HG03064 (cell line): ENCODE data around the gene HLA-DRB1.
"Not testable (repeated sequence)": the region's sequence is repeated elsewhere in the genome, so short reads cannot be mapped to it uniquely, and the experiment has no call there.

Experiments
- ATAC-seq: cut with Tn5 transposase; IDR thresholded peaks from one replicate; pipeline ENCODE4 v1.9.1; 2021; ENCODE audit warnings: low read depth; ENCODE audit not compliant: unreplicated experiment

The HLA-DRB1 gene

DNA sequence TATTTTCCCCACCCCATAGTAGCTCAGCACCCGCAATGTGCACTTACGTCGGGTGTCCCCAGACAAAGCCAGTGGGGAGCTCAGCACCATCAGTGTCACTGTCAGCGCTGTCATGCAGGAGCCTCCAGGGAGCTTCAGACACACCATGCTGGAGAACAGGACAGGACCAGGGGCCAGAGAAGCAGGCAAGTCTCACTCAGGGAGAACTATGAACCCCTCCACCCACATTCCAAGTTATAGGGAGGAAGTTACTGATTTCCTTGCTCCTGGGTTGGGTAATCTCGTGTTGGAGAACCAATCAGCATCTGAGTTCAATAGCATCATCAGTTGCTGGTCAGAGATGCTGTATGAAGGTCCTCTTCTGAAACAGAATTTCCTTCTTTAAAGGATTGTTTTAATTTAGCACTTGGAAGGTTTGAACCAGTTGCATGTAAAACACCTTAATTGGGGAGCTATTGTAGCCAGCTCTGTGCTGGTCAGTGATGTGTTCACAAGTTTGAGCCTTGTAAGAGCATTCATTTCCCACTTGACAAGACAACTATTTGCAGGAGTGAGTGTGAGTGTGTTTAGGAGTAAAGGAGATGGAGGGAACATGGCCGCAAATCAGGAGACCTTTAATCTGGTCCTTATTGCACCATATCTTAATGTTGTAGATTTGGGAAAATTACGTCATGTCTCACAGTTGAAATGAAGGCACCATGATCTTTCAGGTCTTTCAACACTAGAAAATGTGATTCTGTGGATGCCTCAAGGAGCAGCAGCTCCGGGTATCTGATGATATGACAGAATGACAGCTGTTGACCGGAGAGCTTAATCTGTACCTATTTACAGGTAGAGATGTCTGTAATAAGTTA lies at the start of gene HLA-DRB1:
TSS of gene HLA-DRB1 (minus strand) at position 253 of the 854 bp plus-strand sequence. CDS start at position 147, 106 bp downstream.
- ATAC-seq, result peak; percentile 89

DNA sequence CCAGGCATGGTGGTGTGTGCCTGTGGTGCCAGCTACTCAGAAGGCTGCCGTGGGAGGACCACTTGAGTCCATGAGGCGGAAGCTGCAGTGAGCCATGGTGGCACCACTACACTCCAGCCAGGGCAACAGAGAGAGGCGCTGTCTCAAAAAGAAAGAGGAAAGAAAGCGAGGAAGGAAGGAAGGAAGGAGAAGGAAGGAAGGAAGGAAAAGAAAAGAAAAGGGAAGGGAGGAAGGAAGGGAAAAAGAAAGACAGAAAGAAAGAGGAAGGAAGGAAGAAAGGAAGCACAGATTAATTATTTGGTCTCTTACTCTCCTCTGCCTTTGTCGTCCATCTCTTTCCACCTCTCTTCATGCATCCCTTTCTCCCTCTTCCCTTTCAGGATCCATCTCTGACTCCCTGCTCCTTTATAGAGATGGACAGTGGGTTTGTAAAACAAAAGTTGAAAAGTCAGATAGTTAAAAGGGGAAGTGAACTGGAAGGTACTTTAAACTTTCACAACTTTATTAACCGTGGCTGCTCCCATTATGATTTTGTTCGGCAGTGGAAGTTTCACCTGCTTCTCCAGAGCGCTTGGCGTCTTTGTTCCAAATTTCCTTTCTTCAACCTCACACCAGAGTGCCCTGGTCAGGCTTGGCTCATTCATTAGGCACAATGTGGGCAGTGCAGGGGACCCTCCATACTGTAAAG lies 49.0 kb upstream of the HLA-DRB1 start:
- ATAC-seq, result no peak

DNA sequence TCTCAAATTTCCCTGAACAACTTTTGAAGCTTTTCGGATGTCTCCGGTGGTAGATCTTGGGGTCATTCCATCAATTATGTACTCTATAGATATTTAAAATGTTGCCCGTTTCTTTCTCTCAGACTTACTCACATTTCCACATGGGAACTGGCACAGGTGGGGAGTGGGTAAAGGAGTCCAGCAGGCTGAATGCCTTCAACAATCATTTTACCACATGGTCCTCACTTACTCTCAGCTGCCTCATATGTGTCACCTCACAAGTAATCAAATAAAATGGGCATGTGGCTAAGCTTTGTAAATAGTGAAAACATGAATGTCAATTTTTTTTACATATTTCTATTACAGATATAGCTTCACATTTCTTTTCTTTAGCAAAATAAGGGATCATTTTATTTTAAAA lies 48.2 kb upstream of the HLA-DRB1 start:
- no peak for ATAC-seq

DNA sequence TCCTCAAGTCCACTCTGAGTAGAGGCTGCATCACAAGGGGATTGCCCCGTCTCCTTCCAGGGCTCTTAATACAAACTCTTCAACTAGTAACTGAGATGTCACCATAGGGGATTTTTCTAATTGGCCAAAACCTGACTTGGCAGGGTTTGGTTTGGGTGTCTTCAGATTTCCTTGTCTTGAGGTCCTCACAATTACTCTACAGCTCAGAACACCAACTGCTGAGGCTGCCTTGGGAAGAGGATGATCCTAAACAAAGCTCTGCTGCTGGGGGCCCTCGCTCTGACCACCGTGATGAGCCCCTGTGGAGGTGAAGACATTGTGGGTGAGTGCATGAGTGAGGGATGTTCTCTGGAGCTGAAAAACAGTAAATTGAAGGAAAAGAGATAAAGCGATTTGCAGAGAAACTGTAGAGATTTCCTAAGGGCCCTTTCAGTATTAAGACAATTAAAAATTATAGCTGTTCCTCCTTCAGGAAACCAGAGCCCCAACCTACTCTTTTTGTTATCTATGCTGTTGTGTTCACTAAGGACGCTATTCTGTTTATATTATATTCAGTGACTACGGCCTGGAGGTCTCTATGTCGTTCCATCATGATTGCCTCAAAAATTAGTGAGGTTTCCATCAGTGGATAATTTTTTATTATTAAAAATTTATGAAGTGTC lies 47.7 kb upstream of the HLA-DRB1 start, which contains the start of gene HLA-DQA1:
TSS of gene HLA-DQA1 (plus strand) at position 188 of the 662 bp plus-strand sequence. CDS start at position 241, 53 bp downstream.
- ATAC-seq, result no peak

DNA sequence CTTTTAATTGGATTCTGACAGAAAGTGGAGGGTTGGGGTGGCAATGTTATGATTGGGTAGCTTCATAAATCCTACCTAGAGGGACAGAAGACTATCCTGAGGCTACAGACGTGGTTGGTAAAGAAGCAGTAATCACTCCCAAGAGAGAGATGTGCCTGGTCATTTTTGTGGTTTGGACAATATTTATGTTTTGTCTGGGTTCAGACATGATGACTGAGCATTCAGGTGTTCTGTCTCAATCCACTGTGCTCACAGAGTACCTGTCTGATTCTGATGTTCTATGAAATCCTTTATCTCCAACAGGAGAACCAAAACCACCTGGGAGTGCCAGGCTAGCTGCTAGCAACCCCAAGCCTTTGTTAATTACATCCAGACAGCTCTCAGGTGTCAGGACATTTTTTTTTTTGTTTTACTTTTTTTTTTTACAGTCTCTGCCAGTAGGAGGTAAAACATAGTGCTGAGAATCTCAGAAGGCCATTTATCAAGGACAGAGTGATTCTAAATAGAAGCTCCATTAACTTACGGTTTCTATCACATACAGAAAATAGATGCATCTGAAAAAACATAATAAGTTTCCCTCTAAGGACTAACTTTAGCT lies 46.0 kb upstream of the HLA-DRB1 start:
- ATAC-seq, result no peak

DNA sequence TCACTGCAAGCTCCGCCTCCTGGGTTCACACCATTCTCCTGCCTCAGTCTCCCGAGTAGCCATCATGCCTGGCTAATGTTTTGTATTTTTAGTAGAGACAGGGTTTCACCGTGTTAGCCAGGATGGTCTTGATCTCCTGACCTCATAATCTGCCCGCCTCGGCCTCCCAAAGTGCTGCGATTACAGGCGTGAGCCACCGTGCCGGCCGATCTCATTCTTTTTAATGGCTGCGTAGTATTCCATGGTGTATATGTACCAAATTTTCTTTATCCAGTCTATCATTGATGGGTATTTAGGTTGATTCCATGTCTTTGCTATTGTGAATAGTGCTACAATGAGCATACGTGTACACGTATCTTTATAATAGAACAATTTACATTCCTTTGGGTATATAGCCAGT lies 40.1 kb upstream of the HLA-DRB1 start:
- not testable (repeated sequence) for ATAC-seq

DNA sequence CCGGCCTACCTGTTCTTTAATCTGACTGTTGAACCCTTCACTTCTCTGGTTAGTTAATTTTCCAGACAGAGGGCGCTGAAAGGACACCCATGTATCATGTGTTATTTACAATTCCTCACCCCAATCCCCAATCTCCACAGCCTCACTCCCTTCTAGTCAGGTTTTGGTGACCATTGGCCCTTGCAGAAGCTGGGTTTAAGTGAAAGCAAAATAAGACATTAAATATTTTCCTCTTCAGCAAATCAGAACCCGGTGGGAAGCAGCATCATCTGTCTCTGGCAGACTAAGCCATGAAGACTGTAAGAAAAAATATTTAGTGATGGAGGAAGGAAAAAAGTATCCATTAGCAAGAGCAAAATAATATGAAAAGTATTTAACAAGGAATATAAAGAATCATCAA lies 38.2 kb upstream of the HLA-DRB1 start:
- ATAC-seq, result no peak

DNA sequence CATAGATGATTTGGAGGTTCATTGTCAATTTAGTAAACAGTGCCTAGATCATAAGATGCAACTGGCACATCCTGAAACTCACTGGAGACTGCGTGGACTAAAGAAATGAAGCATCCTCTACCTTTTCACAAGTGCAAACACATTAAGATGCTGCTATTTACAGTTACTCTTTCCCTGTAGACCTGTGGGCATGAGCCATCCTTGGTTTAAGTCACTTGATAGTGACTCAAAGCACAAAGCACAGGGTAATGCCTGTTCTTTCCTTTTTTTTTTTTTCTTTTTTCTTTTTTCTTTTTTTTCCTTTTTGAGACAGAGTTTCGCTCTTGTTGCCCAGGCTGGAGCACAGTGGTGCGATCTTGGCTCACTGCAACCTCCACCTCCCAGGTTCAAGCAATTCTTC lies 37.6 kb upstream of the HLA-DRB1 start:
- ATAC-seq, result no peak

DNA sequence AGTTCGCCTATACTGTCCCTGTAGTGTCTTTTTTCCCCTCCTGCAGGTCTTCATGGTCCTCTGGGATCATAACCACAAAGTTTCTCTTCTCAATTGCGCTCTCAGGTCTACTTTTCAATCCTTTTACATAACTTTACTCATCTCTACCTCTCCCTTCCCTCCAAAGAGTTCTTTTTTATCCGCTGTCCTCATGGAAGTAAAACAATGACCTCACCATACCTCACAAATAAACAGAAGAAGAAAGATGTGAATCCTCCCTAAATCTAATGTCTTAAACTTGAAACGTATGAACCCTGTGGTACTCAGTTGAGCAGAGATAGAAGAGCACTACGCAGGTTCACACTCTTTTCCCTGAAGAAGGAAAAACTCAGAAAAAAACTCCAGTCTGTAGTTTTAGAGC lies 35.5 kb upstream of the HLA-DRB1 start:
- ATAC-seq, result no peak

DNA sequence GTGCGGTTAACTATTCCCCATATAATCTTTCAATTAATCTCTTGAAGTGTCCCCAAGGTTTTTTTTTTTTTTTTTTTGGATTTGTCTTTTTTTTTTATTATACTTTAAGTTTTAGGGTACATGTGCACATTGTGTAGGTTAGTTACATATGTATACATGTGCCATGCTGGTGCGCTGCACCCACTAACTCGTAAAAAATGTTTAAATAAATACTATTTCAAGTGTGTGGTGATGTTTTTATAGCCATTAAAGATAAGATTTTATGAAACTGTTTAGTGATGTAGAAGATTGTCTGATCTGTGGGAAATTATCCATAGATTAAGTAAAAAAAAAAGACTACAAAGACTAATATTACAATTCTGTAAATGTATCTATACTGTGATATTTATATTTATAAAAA lies 34.9 kb upstream of the HLA-DRB1 start:
- ATAC-seq, result no peak

DNA sequence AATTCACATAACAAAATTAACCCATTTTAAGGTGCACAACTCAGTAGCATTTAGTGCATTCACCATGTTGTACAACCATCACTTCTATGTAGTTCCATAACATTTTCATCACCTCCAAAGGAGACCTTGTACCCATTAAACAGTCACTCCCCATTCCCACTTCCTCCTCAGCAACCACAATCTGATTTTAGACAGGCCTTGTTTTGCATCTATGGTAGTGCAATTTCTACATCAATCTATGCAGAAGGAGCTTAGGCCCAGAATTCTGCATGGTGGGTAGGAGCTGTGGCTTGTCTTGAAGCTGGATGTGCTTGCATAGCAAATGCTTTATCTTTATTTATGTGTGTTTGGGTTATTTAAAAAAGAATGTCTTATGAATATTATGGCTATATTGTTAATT lies 34.0 kb upstream of the HLA-DRB1 start:
- no peak for ATAC-seq

DNA sequence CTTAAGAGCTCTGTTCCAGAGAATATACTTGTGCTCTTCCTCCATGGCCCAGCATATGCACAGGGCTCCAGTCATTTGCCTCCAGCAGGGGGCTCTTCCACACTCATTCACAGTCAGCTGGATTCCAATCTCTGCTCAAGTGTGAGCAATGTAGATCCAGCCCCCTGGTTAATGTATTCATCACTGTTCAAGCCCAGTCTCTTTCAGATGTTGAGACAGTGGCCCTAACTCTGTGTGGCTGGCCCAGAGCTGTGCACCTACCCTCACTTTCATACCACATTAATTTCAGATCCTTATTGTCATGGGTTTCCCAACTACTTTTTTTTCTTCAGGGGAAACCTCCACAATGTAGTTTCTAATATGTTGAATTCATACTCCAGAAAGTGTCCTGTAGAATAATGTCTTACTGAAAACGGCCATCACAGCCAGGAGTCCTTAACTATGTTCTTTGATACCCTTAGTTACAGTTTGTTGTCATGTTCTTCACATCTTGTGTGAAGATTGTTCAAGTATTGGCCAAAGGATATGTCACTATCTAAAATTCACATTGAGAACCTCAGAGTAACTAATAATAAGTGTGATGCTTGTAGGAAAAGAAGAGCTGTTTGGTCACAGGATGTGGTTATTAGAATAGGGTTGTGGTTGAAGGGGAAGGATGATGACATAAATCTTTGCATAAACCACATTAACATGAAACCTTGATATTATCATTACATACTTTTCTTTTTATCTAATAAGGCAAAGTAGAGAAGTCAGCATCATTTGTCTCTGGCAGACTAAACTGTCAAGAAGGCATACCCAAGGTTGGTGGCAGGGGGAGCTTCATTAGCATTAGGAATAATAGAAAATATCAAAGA lies 33.1 kb upstream of the HLA-DRB1 start:
- ATAC-seq, result peak; percentile 57

DNA sequence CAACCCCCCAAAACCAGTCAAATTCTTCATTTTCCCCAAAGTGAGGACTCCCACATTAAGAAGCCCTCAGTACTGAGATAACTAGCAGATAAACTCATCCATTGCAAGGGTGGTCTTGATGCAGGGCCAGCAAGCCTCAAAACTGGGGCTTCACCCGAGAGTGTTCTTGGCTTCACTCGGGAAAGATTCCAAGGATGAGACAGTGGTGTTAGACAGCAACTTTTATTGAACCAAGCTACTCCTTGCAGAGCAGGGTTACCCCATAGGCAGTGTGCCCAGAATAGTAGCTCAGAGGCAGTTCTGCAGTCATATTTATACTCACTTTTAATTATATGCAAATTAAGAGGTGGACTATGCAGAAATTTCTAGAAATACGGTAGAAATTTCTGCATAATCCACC lies 31.7 kb upstream of the HLA-DRB1 start:
- no peak for ATAC-seq

DNA sequence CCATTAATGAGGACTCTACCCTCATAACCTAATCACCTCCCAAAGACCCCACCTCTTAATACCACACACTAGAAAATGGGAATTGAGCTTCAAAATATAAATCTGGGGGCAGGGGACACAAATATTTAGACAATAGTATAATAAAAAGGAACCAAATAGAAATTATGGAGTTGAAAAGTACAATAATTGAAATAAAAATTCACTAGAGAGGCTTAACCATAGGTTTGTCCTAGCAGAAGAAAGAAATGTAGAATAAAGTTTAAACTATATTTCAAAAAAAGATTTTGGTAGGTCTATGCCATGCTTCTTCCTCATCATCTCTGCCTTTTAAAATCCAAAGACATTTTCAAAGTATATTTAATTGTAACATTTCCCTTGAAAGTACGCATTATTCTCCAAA lies 28.1 kb upstream of the HLA-DRB1 start:
- no peak for ATAC-seq

DNA sequence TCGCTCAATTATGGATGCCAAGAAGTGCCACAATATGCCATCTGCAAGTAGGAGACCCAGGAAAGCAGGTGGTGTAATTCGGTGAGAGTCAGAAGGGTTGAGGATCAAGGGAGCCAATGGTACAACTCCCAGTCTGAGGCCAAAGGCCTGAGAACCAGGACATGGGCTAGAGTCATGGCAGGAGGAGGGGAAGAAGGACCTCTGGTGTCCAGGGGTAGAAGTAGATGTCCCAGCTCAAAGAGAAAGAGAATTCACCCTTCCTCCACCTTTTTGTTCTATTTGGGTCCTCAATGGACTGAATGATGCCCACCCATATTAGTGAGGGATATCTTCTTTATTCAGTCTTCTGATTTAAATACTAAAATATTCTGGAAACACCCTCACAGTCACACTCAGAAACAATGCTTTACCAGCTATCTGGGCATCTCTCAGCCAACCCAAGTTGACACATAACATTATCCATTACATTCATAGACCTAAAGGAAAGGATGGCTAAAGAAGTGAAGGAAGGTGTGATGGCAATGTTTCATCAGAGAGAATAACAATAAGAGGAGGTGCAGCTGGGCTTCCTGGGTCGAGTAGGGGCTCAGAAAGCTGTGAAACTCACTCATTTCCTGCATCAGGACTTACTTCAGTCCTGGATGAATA lies 26.4 kb upstream of the HLA-DRB1 start:
- no peak for ATAC-seq

DNA sequence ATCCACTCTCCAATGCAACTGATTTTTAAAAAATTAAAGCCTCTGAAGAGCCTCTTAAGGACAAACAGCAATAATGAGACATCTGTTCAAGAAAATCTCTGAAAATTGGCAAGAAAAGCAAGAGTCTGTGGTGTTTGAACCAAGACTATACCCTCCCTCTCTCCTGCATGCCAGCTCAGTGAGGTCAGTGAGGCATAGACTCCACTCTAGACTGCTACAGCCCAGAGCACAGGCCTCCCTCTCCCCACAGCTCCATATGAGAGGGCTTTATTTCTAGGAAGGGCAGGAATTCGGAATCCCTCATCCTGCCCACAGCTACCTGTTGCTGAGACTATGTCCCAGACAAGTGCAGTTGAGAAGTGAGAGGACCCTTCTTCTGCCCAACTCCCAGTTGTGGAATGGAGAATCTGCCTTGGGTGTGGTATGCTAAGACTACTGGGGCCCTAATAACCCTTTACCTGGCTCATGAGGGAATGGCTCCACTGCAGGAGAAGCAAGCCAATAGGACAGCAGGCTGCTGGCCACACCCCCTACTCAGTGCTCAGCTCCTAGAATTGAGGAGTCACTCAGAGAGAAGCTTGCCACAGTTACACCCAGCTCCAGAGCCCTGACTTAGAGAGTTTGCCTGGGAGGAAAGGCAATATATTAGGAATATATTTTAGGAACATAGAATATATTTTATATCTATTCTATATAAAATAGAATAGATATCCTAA lies 24.9 kb upstream of the HLA-DRB1 start:
- no peak for ATAC-seq

DNA sequence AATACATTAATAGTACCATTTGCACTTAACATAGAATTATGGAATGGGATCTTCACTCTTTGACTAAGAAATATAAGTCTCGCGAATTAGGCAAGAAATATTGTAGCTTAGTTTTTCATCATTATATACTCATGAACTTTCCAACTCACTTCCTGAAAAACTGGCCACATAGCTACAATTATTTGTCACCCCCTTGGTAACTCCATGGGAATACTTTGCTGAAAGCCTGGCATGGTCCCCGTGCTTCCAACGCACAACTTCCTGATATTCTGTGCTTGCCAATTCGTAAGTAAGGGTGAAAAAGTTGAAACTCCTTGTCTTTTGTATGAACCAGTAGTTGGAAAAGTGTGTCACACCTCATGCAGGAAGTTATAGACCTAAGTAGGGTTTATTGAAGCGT lies 23.8 kb upstream of the HLA-DRB1 start:
- ATAC-seq, result no peak

DNA sequence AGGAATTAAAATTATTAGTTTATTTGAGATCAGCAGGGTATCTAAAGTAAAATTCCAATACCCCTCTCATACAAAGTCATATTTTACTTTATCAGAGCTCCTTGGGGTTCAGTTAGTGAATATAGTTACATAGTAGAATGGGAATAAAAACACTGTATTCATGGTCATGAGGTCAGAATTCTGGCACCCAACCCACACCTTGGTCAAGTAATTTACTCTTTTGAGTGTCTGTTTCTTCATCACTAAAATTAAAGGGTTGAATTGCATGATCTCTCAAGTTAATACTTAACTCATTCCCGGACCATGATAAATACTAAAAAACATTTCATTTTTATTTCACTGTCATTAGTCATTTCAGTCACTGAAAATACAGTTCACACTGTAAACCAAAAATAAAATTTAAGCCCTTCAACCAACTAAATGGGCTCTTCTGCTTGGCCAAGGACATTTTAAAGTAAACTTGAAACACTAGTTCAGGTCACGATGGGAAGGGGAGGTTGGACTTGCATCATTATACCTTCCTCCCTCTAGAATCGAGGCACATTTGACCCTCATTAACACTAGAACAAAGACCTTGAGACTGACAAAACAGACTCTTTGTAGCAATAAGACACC lies 21.1 kb upstream of the HLA-DRB1 start:
- no peak for ATAC-seq
